Activated T-cell treated with anti-CD3 and anti-CD28 coated beads for 24 hours (primary cell): ENCODE results near the gene TMEM69.
A peak's percentile ranks its signal among the peaks of the same experiment; 100 is the strongest.
"Not testable (repeated sequence)": the region's sequence is repeated elsewhere in the genome, so short reads cannot be mapped to it uniquely, and the experiment has no call there.

Experiments
- DNase-seq: peaks from one replicate; pipeline ENCODE4 v3.0.0-alpha.2; 2020; ENCODE audit warnings: low read depth

TMEM69 gene

GRCh38 chr1:45678489-45678888, 9.5 kb upstream of the TMEM69 start:
- DNase-seq, result no peak

GRCh38 chr1:45679123-45679522, 8.9 kb upstream of the TMEM69 start:
- DNase-seq, result no peak

- DNase-seq, result no peak
These were observed 5.0 kb upstream of the TMEM69 start for GRCh38 chr1:45682942-45683341.

GRCh38 chr1:45684402-45684801, 3.6 kb upstream of the TMEM69 start:
- no peak for DNase-seq

DNA sequence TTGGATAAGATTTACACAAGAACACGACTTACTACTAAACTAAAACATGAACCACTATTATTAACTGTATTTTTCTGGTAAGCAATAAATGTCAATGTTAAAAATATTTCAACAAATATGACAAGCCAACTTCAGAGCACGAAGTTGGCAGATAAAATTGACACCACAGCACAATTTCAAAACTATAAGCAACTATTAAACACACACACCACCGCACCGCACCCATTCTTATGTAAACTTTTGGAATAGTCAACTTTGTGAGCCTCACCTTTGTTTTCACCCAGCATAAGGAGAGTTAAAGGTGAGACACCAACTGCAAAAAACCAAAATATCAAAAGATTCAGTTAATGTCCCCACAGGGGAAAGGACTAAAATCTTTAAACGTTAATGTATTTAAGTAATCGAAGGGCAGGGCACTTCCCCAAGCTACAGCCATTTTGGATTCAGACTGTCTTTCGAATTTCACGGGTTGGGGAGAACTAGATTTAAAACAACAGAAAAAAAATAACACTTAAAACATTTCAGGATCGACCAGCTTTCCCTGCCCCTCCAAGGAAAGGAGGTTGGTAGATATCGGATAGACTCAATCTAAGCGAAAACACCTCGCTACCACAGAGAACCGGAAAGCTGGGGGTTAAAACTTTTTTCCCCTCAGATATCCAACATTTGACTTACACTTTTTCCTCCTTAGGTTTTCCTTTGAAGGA, 2.5 kb upstream of the TMEM69 start:
- no peak for DNase-seq

DNA sequence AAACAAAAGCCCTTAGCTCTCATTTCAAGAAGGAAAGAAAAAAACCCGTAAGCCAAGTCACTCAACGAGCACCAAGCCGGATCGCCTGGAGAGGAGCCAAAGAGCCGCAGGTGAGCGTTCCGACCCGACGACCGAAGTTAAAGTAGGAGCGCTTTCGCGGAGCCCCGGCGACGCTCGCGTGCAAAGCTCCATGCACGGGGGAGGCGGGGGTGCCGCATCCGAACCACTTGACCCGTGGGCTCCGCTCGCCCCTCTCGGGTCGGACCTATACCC, 2.0 kb upstream of the TMEM69 start:
- DNase-seq, result peak; percentile 44

- peak; percentile 98 for DNase-seq
These were observed 1.5 kb upstream of the TMEM69 start, which contains the start of gene GPBP1L1 for GRCh38 chr1:45686288-45687013. Gene GPBP1L1 (minus strand): TSS chr1:45686533. CDS start chr1:45659087, 27,446 bp downstream.

- DNase-seq, result peak; percentile 95
These were observed 797 bp upstream of the TMEM69 start for GRCh38 chr1:45687014-45687753.

GRCh38 chr1:45693811-45694210, 5.8 kb downstream of the TMEM69 start:
- DNase-seq, result not testable (repeated sequence)

- DNase-seq, result no peak
These were observed 6.8 kb downstream of the TMEM69 start for GRCh38 chr1:45694823-45695222.

DNA sequence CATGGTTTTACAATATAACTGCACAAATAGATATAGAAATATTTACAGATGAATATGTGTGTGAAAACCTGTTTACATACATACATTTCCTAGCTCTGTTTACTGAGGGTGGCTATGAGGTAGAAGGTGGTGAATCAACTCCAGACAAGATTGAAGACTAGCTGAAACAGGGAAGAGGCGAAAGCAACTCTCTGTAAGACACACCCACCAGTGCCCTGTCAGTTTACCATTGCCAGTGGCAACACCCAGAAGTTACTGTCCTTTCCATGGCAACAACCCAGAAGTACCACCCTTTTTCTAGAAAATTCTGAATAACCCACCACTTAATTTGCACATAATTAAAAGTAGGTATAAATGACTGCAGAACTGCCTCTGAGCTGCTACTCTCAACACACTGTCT, 16.7 kb downstream of the TMEM69 start:
- no peak for DNase-seq

DNA sequence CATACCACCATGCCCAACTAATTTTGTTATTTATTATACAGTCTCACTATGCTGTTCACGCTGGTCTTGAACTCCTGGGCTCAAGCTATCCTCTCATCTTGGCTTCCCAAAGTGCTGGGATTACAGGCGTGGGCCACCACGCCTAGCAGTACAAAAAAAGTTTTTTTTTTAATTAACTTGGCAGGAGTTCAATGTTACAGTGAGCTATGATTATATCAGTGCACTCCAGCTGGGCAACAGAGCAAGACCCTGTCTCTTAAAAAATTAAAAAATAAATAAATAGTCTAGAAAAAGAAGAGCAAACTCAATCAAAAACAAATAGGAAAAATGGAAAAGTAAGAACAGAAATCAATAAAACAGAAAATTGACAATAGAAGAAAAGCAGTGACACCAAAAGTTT, 25.7 kb downstream of the TMEM69 start:
- no peak for DNase-seq

- DNase-seq, result no peak
These were observed 28.7 kb downstream of the TMEM69 start for GRCh38 chr1:45716700-45717099.

GRCh38 chr1:45717386-45717785, 29.4 kb downstream of the TMEM69 start:
- not testable (repeated sequence) for DNase-seq

- DNase-seq, result no peak
These were observed 30.3 kb downstream of the TMEM69 start for GRCh38 chr1:45718289-45718688.

DNA sequence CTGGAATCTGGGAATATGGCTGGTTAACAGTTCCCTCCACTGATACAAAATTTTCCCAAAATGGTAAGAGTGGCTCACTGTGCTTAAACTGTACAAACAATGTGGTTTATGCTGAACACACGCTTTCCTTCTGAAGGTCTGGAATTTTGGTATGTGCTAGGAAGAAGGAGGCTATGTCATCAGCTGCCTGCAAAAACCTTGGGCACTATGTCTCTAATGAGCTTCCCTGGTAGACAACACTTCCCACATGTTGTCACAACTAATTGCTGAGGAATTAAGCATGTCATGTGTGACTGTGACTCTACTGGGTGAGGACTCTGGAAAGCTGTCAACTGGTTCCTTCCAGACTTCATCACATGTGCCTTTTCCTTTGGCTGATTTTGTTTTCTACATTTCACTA, 33.2 kb downstream of the TMEM69 start:
- DNase-seq, result no peak

GRCh38 chr1:45722809-45723208, 34.8 kb downstream of the TMEM69 start:
- no peak for DNase-seq

DNA sequence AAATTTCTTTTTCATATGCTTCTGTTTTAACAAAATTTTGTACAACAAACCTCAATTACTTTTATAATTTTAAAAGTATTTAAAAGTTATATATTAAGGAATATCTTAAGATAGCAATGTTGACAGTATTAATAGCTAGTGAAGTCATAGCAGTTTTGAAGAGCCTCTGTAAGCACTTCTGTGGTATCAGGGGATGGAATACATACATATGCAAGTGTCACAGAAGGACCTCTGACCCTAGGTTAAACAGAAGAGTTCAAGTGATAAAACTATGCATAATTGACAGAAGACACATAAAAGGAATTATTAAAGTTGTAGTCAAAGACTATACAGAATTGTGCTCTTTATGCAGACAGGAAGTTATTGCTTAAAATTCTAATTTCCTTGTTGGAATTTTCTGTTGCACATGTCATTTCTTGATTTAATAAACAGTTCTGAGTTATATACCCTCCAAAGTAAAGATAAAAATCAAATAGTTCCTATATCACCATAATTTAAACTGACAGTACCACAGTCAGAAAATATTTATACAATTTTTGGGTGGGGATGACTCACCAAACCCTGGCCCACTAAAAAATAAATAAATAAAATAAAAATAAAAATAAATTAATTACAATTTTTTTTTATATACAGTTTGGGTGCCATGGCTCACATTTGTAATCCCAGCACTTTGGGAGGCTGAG, 35.4 kb downstream of the TMEM69 start:
- DNase-seq, result no peak

DNA sequence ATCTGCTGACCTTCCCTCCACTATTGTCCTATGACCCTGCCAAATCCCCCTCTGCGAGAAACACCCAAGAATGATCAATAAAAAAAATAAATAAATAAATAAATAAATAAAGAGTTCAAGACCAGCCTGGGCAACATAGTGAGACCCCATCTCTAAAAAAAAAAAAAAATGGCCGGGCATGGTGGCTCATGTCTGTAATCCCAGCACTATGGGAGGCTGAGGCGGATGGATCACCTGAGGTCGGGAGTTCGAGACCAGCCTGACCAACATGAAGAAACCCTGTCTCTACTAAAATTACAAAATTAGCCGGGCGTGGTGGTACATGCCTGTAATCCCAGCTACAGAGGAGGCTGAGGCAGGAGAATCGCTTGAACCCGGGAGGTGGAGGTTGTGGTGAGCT, 38.0 kb downstream of the TMEM69 start:
- not testable (repeated sequence) for DNase-seq

- no peak for DNase-seq
These were observed 42.2 kb downstream of the TMEM69 start for GRCh38 chr1:45730075-45730779.

- DNase-seq, result no peak
These were observed 42.9 kb downstream of the TMEM69 start for GRCh38 chr1:45730780-45731319.

DNA sequence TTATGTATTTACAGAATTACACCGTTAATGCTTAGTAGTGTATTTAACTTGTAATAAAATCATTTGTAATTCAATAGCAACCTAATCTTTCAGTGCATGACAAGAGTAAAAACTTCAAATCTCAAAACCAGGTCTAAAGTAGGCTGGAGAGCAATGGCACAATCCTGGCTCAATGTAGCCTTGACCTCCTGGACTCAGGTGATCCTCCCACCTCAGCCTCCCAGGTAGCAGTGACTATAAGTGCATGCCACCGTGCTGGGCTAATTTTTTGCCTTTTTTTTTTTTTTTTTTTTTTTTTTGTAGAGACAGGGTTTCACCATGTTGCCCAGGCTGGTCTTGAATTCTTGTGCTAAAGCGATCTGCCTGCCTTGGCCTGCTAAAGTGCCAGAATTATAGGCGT, 51.2 kb downstream of the TMEM69 start:
- DNase-seq, result no peak
